Transverse colon (tissue), 3 donors: Measurements from ENCODE around the gene IQGAP1.

Experiments
- EP300 ChIP-seq: sonication (generic); formaldehyde crosslinking; IDR thresholded peaks from one replicate; pipeline ENCODE4 v1.6.1; 2017; ENCODE audit warnings: antibody characterized with exemption, low read depth
- TF ChIP-seq, protein P1 (sequence below), 5 experiments: fragments of 200-600 bp in 3 of 5; fragments of 450-650 bp in 2 of 5; sonication (generic) in 3 of 5; IDR thresholded peaks; 1 replicate in 2 of 5; 2 replicates in 3 of 5; pipeline ENCODE4 v1.5.1; 2016 to 2017; ENCODE audit warnings: antibody characterized with exemption in 5 of 5, inconsistent platforms in 3 of 5, mild to moderate bottlenecking in 2 of 5, moderate library complexity in 1 of 5

DNA sequence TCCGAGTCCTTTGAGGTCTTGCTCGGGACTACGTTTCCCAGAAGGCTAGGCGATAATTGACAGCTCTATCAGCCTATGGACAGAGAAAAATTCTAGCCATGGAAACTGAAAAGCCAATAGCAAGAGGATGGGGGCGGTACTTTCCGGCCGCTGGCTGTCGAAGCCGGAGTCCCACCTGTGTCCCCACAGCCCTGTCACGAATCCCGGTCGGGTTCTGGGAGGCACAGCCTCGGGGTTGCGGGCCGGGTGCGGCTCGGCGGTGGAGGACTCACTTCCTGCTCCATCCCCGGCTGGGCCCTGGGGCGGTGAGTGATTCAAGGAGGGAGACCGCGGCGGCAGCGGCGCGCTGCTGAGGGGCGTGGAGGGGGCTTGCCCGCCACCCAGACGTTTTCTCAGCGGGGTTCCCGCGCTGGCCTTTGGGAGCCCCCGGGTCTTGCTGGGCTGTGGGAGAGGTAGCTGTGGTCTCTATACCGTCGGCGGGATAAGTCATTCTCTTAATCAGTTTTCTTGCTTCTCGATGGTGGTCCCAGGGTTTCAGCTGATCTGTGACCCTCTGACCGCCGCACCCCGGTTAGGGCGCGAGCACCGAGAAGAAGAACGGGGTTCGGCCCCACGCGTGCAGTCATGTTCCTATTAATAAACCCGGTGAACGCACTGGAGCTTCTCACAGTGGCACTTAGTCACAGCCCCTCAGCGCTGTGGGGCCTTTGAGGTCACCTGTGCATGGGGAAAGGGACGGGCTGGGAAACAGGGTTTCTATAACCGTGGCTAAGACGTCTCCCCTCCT lies 35.7 kb upstream of the IQGAP1 start, which contains the start of gene ZNF774:
- no peak for TF ChIP-seq EP300
- TF ChIP-seq, protein P1, sequence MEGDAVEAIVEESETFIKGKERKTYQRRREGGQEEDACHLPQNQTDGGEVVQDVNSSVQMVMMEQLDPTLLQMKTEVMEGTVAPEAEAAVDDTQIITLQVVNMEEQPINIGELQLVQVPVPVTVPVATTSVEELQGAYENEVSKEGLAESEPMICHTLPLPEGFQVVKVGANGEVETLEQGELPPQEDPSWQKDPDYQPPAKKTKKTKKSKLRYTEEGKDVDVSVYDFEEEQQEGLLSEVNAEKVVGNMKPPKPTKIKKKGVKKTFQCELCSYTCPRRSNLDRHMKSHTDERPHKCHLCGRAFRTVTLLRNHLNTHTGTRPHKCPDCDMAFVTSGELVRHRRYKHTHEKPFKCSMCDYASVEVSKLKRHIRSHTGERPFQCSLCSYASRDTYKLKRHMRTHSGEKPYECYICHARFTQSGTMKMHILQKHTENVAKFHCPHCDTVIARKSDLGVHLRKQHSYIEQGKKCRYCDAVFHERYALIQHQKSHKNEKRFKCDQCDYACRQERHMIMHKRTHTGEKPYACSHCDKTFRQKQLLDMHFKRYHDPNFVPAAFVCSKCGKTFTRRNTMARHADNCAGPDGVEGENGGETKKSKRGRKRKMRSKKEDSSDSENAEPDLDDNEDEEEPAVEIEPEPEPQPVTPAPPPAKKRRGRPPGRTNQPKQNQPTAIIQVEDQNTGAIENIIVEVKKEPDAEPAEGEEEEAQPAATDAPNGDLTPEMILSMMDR (IDR thresholded peaks at IDR 0.05), result no peak
